NCI-H748 treated with DMSO at 0.1 percent for 48 hours (cell line): ENCODE results near the gene GIT1.

Experiments
- DNase-seq: peaks from one replicate; lab custom pipeline; 2025; lab: John Stamatoyannopoulos, UW

The GIT1 gene

DNA sequence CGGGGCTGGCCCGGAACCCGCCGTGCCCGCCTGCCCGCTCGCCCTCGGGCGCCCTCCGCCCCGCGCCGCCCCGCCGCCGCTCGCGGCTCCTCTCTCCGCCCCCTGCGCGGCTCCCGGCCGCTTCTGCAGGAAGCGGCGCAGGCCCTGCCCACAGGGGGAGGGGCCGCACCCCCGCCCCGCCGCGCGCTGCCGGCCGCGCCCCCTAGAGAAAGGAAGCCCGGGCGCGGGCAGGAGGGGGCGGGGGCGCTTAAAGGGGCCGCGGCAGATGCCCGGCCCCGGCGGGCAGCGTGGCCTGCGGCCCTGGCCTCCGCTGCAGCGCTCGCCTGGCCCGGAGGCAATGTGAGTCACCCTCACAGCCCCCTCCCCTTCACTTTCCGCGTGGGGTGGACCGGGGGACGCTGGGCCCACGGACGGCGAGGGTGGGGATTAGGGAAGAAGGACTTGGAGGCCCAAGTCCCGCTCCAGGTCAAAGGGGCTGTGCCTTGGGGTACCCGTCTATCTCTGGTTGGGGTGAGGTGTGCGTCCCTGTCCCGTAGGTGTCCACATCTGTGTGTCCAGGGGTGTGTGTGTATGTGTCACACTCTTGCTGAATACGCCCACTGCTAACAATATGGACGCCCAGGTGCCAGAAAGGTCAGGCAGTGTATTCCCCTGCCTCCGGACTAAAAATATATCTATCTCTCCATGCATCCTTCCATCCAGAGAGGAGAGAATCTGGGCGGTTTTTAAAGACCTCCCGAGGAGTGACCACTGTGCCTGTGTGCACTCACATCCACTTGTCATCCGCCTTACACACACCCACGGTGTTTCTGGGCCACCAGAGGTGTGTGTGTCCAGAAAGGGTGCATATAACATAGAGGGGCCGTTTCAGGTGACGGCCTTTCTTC lies at the start of gene GIT1:
Gene GIT1 (minus strand): TSS at position 125 of the 887 bp plus-strand sequence. CDS start 270 bp downstream, outside the sequence.
- DNase-seq = peak; percentile 73

- no peak for DNase-seq
These were observed 44.4 kb upstream of the GIT1 start for GRCh38 chr17:29633886-29634285.

DNA sequence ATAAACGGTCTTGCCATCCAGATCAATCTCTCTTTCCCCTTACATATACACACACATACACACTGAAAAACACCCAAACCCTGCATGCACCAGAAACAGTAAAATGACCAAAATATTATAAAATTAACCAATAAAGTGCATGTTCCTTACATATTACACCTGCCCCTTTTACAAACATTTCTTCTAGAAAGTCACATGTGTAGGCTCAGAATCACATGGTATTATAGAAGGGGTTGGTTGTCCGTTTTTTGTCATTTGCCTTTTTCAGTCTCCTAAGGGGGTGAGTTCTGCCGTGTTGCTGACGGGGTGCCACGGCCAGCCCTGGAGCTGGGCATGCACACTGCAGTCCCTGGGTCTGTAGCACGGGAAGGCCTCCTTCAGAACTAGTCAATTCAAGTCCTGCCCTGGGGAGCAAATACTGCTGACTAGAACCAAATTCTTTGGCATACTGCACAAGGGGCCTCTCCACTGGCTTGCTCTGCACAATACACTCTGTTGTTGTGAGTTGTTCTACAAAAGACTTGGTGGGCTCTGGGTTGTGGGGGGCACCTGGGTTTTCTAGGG lies 41.3 kb upstream of the GIT1 start:
- DNase-seq = no peak

DNA sequence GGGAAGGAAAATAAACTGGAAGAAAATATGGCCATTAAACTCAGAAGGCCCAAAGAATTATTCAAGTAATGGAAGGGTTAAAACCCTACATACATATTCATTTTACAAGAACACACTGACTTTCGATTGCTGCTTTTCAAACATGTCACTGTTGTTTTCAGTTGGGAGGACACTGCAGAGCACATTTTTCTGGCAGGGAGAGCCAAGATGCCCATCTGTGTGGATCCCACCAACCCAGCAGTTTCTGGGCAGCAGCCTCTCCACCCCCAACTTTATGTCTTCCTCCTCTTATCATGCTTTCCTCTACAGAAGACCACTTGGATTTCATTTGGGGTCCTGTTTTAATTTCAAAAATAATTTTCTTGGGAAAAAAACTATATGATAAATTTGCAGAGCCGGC lies 40.4 kb upstream of the GIT1 start:
- DNase-seq = no peak

- no peak for DNase-seq
These were observed 39.2 kb upstream of the GIT1 start for GRCh38 chr17:29628644-29629043.

GRCh38 chr17:29627951-29628350 lies 38.5 kb upstream of the GIT1 start:
- no peak for DNase-seq

DNA sequence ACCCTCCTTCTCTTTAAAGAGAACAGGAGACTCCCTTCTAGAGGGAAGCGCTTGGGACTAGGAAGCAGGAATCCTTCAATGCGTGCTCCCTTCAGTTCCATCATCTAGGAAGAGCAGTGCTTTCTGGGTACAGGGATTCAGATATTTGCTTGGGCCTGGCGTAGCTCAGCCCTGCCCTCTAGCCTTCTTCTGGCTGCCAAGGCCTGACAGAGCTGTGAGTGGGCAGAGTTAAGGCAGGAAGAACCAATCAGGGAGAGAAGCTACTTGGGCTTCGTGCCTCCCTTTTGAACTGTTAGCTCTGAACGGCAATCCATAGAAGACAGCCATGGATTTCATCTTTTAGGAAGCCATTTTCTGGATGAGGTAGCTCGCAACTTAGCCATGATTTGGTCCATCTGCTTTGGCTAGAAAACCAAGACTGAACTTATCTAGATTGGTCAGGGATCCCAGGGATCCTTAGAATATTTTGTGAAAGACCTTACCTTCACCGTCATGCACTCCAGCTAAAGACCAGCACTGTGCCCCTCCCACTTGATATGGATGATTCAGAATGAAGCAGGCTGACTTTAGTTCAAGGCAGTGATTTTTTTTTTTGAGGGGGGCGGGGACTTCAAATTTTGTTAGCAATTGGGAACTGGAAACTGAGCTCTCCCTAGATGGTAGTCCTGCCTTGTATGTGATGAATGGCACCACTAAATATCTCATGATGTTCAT lies 35.7 kb upstream of the GIT1 start:
- DNase-seq = no peak

GRCh38 chr17:29624586-29624985 lies 35.1 kb upstream of the GIT1 start:
- DNase-seq = no peak

DNA sequence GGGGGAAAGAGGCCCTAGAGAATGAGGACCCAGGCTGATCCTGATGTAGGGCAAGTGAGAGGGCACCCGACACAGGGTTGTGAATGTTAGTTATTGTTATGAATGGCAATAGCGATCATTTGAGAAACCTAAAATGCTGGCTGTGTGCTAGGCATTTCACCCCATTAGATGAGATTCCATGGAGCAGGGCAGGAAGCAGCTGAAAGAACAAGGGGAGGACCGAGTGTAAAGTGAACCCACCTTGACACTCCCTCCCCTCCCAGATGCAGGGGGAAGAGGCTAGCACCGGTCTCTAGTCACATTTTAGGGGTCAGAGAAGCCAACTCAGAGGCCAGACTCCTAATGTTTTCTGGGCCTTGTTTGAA lies 33.8 kb upstream of the GIT1 start:
- DNase-seq = no peak

DNA sequence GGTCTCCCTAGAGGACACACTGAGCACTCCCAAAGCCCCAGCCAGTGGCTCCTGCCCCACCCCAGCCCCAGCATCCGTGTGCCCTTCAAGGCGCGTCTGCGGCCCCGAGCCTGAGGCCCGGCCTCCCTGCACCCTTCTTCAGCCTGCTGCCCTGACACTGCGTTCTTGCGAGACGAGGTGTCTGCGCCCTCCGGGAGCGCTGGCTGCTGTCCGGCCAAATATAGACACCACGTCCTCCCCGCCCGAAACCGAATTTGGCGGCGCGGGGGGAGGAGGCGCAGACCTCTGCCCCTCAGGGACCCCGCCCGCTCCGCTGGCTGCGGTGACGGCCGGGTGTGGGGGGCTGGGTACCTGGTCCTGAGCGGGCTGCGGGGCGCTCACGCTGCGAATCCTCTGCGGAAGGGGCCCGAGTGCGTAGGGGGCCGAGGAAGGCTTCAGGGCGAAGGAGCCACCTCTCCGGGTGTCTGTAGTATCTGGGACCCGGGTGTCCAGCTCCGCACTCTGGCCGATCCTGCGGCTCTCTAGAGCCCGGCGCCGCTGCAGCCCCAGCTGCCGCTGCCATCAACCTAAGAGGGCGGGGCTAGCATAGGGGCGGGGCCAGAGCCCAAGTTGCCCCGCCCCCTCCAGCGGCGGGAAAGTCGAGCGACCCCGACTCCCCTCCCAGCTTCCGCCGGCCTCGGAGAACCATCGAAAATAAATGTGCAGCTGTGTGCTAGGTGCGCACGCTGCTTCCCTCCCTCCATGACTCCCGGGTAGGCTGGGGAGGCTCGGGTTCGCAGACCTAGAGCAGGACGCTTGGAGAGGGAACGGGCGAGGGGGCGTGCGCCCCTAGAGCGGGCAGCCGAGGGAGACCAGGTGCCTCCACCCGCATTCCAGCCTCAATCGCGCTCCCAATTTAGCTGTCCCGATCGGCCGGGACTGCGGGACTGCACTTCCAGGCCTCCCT lies 33.2 kb upstream of the GIT1 start, which contains the start of gene CORO6:
Gene CORO6 (minus strand): TSS at position 576 of the 946 bp plus-strand sequence. CDS start 1,491 bp downstream, outside the sequence.
- DNase-seq = peak; percentile 35

DNA sequence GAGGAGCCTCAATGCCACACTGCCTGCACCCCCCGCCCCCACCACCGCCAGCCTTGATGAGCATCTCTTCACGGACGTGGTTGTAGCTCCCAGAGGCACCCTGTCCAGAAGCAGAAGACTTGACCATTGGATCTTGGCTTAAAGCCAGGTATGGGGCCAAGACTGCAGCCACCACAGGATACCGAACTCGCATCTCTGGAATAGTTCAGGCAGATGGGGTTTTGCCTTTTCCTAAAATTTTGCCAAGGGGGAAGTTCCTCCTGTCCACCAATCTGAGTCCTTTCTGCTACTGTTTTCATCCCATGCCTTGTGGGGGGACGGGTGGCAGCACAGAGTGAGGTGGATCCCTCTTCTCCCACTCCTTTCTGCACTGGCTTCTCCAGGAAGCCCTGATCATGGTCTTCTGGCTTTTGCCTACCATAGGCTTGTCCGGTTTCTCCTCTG lies 32.3 kb upstream of the GIT1 start:
- DNase-seq = no peak

DNA sequence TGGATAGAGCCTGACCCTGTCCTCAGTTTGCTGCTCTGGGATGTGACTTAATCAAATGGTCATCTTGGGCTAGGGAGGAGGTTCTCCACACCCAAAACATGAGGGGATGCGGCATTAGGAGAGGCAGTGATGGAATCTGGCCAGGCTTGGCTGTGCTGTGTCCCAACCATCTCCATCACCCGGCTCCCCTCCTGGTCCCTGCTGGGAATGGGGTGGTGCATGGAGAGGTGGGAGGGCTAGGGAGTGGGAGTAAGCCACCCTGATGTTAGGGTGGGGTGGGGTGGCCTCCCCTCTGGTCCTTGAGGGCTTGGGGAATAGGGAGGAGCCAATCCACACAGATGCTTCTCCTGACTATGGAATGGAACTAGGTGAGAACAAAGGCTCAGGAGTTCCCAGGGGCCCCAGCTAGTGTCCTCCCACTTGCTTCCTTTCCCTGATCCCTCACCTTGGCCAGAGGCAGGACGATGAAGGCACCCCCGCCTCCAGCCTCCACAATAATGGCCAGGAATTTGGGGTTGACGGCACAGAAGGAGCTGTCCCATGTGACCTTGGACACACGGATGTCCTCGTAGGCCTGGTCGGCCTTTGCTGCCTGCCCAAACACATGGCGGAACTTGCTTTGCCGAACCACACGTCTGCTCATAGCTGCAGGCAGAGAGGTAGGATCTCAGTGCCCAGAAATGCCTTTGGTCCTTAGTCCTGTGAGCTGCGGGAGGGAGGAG lies 31.5 kb upstream of the GIT1 start:
- DNase-seq = no peak

DNA sequence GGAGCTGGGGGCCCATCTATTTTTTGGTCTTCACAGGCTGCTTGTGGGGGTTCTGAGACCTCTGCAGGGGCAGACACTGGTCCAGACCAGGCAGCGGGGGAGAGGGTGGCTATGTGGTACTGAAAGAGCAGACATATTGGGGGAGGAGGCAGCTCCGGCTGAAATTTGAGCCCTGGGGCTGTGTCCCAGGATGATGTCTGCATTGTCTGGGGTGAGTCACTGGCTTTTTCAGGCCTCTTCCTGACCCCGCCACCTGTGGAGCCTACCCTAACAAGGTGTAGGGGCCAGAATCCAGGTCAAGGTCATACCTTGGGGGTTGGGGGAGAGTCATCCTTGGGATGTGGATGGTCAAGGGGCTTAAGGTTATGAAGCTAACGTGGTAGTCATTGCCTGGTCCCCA lies 30.8 kb upstream of the GIT1 start:
- DNase-seq = no peak

GRCh38 chr17:29619251-29619650 lies 29.8 kb upstream of the GIT1 start:
- DNase-seq = peak; percentile 10

DNA sequence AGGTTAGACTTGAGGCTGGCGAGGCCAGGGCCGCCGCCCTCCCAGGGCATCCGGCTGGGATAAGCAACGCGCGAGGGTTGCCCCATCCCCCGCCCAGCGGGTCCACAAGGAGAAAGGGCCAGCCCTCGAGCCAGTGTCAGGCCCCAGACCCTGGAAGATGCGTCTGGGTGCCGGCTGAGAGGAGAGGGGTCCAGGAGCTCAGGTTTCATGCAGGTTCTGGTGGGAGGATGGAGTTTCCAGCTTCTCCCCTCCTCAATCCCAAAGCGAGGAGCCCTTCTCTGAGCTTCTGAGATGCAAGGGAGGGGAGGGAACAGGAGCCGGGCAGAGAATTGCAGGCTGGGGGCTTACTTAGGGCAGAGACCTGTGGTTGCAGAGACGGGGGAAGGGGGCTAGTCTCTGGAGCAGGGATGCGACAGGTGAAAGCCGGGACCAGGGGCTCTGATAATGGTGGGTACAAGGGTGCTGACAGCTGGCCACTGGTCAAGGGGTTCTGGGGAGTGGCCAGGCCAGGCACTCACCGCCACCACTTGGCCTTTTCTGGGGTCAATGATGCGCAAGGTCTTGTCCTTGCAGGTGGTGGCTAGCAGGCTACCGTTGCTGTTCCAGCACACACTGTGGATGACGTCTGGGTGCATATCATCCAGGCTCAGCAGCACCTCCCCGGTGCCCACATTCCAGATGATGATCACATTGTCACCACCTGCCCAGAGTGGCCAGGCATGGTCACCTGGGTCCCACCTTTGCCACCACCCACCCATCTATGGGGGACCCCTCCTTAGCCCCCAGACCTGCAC lies 29.0 kb upstream of the GIT1 start:
- DNase-seq = no peak

DNA sequence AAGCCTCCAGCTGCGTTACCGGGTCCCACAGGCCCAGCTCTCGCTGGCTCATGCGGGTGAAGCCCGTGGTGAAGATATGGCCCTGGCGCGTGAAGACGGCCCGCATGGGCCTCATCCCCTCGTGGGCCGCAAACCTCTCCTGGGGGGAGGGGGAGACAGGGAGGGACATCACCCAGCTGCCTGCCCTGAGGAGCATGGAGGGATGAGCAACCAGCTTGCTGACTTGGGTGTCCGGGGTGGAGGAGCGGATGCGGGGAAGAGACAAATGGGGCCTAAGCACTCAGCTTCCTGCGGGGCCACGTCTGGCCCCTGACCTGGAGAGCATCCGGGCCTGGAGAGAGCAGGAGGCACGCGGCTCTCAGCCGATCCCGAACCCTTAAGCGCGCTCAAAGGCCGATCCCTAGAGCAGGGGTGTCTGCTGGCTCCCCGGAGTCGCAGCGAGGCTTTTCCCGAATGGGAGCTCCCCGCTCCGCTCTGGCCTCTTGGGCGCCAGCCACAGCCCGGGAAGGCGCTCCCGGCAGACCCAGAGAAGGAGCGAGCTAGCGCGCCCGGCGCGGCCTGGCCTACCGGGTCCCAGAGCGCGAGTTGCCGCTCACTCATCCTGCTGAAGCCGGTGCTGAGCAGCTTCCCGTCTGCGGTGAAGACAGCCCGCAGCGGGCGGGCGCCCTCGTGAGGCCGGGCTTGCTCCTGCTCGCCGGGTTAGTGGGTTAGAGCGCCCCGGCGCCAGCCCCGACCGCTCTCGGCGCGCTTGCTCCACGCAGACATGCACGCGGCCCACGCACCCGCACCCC lies 28.2 kb upstream of the GIT1 start:
- peak; percentile 41 for DNase-seq

DNA sequence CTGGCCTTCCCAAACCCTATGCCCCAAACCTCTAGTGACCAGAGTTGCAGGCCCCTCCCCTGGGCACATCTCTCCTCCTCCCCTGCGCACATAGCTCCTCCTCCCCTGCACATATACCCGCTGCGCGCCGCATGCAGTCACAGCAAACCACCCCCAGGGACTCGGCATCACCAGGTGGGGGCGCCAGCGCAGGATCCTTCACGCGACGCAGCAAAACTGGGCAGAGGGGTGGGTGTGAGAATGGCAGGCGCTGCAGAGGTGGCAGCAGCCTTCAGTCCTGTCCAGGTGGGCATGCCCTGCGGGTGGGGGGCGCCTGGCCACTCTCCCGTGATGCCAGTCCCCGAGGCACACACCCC lies 27.7 kb upstream of the GIT1 start:
- DNase-seq = peak; percentile 93

DNA sequence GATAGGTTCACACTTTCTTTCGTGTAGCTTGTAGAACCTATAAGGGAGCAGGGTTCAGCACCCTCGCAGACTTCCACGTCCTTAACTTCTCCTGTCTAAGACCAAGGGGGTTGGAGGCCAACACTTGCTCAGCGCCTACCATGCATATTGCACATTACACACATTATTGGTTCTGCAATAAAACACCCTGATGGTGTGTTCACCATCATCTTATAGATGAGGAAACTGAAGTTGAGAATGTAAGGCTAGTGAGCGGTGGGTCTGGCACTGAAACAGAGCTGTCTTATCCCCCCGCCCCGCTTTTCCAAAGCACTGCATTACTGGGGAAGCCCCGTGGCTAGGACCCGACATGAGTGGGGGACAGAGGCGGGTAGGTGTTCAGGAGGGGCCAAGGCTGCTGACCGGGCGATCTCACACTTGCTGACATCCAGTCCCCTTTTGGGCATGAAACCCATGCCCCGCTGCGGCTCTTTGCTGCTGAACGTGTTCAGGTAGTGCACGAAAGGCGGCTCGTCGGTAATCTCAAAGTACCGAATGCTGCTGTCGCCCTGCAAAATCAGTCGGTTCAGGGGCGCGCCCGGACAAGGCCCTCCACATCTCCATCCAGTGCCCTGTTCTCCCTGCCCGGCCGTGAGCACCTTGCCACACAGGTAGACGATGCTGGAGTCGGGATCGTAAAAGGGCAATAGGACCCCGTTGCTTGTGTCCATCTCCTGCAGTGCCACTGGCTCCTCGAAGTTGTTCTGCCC lies 27.0 kb upstream of the GIT1 start:
- peak; percentile 48 for DNase-seq
